ENCODE data around the gene ATG4A.
A peak's percentile ranks its signal among the peaks of the same experiment; 100 is the strongest.

ATG4A gene

GRCh38 chrX:108168961-108169740 lies 77.6 kb downstream of the ATG4A start:
- no peak for DNase-seq (ENCODE audit: low spot score)

- DNase-seq (ENCODE audit: low spot score) = no peak
Measured at GRCh38 chrX:108169768-108170167, 78.2 kb downstream of the ATG4A start.

DNA sequence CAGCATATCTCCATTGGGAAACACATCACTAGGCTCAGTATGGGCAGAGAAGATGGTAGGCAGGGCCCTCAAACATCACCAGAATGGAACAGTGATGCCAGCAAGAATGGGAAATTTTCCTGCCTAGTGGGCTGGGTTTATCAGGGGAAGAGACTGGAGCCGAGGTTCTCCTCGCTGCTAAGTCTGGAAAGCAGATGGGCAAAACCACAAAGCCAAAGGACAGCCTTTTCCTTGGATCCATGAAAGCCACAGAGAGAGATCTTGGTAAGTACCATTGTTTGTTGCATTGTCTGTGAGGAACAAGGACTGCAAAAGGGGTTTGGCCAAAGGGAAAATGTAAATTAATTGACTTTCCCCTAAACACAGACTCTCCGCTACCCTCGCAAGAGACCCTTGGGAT lies 80.1 kb downstream of the ATG4A start:
- no peak for DNase-seq (ENCODE audit: low spot score)

GRCh38 chrX:108173874-108174273 lies 82.3 kb downstream of the ATG4A start:
- DNase-seq (ENCODE audit: low spot score) = no peak

GRCh38 chrX:108177351-108178142 lies 86.0 kb downstream of the ATG4A start:
- DNase-seq (ENCODE audit: low spot score) = peak; percentile 75

- DNase-seq (ENCODE audit: low spot score) = no peak
Measured at GRCh38 chrX:108178143-108178498, 86.5 kb downstream of the ATG4A start.

DNA sequence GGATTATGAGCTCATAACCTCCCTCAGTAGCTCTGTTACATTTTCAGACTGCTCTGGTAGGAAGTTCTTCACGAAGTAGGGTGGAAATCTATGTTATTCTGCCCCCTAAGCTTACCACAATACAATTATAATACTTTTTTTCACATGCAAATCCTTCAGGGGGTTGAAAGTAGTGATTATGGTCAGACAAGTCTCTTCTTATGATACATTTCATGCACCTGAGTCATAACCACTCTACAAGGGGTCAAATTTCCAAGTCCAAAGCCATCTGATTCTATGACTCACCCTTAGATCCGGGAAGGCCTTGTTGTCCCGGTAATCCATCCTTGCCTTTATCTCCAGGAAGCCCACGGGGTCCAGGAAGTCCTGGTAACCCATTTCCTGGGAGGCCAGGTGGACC lies 95.2 kb downstream of the ATG4A start:
- no peak for DNase-seq (ENCODE audit: low spot score)

DNA sequence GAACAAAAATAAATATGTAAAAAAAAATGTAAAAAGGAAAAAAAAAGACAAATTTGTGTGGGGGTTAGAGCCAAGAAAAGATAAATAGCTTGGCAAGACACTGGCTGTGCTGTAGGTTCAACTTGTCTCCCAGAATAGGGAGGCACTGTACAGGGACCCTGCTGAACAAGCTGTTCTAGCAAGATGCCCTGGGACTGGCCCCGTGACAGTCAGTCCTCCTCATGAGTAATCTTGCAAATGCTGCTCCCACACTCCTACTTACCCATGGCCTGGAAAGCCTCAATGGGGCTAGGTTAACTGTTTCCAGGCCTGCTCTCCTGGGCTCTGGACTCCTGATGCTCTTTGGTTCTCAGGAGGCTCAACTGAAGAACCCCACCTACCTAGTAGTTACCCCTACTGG lies 106.8 kb downstream of the ATG4A start:
- DNase-seq (ENCODE audit: low spot score) = no peak

DNA sequence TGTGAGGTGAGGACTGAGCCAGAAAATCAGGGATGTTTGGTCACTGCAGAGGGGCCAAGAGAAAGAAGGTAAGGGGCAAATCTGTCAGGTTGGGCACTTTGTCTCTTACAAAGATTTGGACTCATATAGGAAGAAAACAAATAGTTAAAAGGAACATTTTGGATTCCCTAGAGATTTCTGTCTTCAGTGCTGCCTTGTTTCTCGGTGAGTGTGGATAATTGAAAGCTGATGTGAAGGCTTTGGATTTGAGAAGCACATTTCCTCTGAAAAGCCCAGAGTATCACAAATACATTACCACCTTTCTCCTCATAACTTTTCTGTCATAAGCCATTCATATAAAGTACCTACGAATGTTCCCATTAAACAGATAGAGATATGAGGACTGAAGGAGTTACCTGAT lies 107.5 kb downstream of the ATG4A start:
- DNase-seq (ENCODE audit: low spot score) = no peak

- peak; percentile 48 for DNase-seq (ENCODE audit: low spot score)
Measured at GRCh38 chrX:108199691-108200090, 108.1 kb downstream of the ATG4A start.

DNA sequence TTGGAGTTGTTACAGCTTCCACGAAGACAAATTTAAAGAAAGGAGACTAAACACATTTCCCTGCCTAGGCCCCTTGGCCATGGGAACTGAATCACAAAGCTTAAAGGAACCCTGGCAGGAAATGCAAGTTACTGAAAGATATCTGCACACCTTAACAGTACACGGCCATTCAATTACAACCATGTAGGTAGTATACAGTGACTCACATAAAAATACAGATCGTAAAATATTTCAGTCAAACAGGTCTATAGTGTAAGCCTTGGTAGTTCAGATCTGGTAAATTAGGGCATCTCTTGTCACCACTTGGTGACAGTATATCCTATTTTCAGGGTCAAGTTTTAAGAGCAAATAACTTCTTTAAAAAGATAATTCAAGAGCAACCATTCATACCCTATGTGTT lies 112.0 kb downstream of the ATG4A start:
- DNase-seq (ENCODE audit: low spot score) = no peak
